Neuronal stem cell (in vitro differentiated cells): ENCODE results near the gene SOWAHA.
"Not testable (repeated sequence)": the region's sequence is repeated elsewhere in the genome, so short reads cannot be mapped to it uniquely, and the experiment has no call there.

ENCODE experiments used
- DNase-seq: peaks from one replicate; pipeline ENCODE4 v3.0.0-alpha.2; 2013; ENCODE audit warnings: low spot score
- H2AFZ ChIP-seq: one replicate; pipeline ENCODE4 v1.6.1; 2013; ENCODE audit warnings: mild to moderate bottlenecking, low read length, inconsistent platforms
- H2AK5ac ChIP-seq: 2 replicates; pipeline ENCODE4 v1.6.1; 2013; ENCODE audit warnings: low read depth, mild to moderate bottlenecking, inconsistent platforms, low read length, moderate library complexity, mixed read lengths
- H2BK120ac ChIP-seq: 2 replicates; pipeline ENCODE4 v1.6.1; 2013; ENCODE audit warnings: low read depth, mild to moderate bottlenecking, inconsistent platforms, low read length, moderate library complexity, mixed read lengths
- H2BK12ac ChIP-seq: one replicate; pipeline ENCODE4 v1.6.1; 2013; ENCODE audit warnings: low read length, inconsistent platforms
- H2BK15ac ChIP-seq: 2 replicates; pipeline ENCODE4 v1.6.1; 2013; ENCODE audit warnings: mild to moderate bottlenecking, low read length, inconsistent platforms, mixed read lengths
- H2BK5ac ChIP-seq: one replicate; pipeline ENCODE4 v1.6.1; 2013; ENCODE audit warnings: inconsistent platforms, mild to moderate bottlenecking, low read length, moderate library complexity
- H3K14ac ChIP-seq: one replicate; pipeline ENCODE4 v1.6.1; 2013; ENCODE audit warnings: low read length, inconsistent platforms
- H3K18ac ChIP-seq: 2 replicates; pipeline ENCODE4 v1.6.1; 2013; ENCODE audit warnings: low read length, inconsistent platforms
- H3K23ac ChIP-seq: 2 replicates; pipeline ENCODE4 v1.6.1; 2013; ENCODE audit warnings: low read depth, mild to moderate bottlenecking, mixed read lengths, low read length, inconsistent platforms; ENCODE audit not compliant: poor library complexity
- H3K27ac ChIP-seq: replicated peaks from 3 replicates; pipeline ENCODE4 v1.5.1; 2013; ENCODE audit warnings: low read length, inconsistent platforms
- H3K27me3 ChIP-seq, 3 experiments: 2 replicates each; pipeline ENCODE4 v1.6.1; 2013; ENCODE audit warnings: low read length in 3 of 3, mild to moderate bottlenecking in 2 of 3, inconsistent platforms in 1 of 3, low read depth in 1 of 3, mixed read lengths in 1 of 3, moderate library complexity in 1 of 3; ENCODE audit not compliant: control insufficient read depth in 3 of 3, insufficient read depth in 3 of 3
- H3K36me3 ChIP-seq, 2 donors: replicated peaks in 1 of 2; 2 replicates each; pipeline ENCODE4 v1.6.1; 2013; ENCODE audit warnings: low read length in 2 of 2; ENCODE audit not compliant: control insufficient read depth in 2 of 2, insufficient read depth in 2 of 2
- H3K4ac ChIP-seq: 2 replicates; pipeline ENCODE4 v1.6.1; 2013; ENCODE audit warnings: inconsistent platforms, mild to moderate bottlenecking, low read length, moderate library complexity
- H3K4me1 ChIP-seq, 2 donors: 1 replicate in 1 of 2; 2 replicates in 1 of 2; pipeline ENCODE4 v1.6.1; 2013; ENCODE audit warnings: low read length in 2 of 2, low read depth in 1 of 2; ENCODE audit not compliant: control insufficient read depth in 2 of 2, insufficient read depth in 1 of 2
- H3K4me2 ChIP-seq: one replicate; pipeline ENCODE4 v1.6.1; 2013; ENCODE audit warnings: mild to moderate bottlenecking, low read length, inconsistent platforms; ENCODE audit not compliant: insufficient read depth, poor library complexity, severe bottlenecking
- H3K4me3 ChIP-seq, 2 donors: 2 replicates each; pipeline ENCODE4 v1.5.1; 2013; ENCODE audit warnings: low read length in 2 of 2, mild to moderate bottlenecking in 2 of 2, inconsistent platforms in 1 of 2, moderate library complexity in 1 of 2
- H3K79me1 ChIP-seq: one replicate; pipeline ENCODE4 v1.6.1; 2013; ENCODE audit warnings: low read depth, mild to moderate bottlenecking, inconsistent platforms, low read length, moderate library complexity
- H3K9ac ChIP-seq: one replicate; pipeline ENCODE4 v1.6.1; 2013; ENCODE audit warnings: mild to moderate bottlenecking, low read depth, low read length, inconsistent platforms; ENCODE audit not compliant: poor library complexity
- H3K9me3 ChIP-seq, 2 donors: replicated peaks in 1 of 2; 2 replicates each; pipeline versions ENCODE3 to v1.6.1; 2013; ENCODE audit warnings: low read length in 2 of 2, mild to moderate bottlenecking in 2 of 2, inconsistent platforms in 1 of 2, low read depth in 1 of 2, mixed read lengths in 1 of 2, moderate library complexity in 1 of 2; ENCODE audit not compliant: control insufficient read depth in 2 of 2, insufficient read depth in 1 of 2
- H4K8ac ChIP-seq: one replicate; pipeline ENCODE4 v1.6.1; 2013; ENCODE audit warnings: low read depth, mild to moderate bottlenecking, inconsistent platforms, low read length, moderate library complexity
- H4K91ac ChIP-seq: one replicate; pipeline ENCODE4 v1.6.1; 2013; ENCODE audit warnings: low read length, low read depth, mild to moderate bottlenecking, inconsistent platforms; ENCODE audit not compliant: poor library complexity
- WGBS, 2 donors: extraction: QIAGEN DNeasy Blood & Tissue Kit; methylation state at CpG; one replicate each; pipeline ENCODE4 v1.1.7; 2013; ENCODE audit warnings: missing lambda C conversion rate in 2 of 2, mixed read lengths in 1 of 2; ENCODE audit not compliant: insufficient read length in 2 of 2, insufficient replicate concordance in 1 of 2; ENCODE audit errors: extremely low coverage in 2 of 2; 5-methylcytosine and 5-hydroxymethylcytosine counted together

SOWAHA gene

DNA sequence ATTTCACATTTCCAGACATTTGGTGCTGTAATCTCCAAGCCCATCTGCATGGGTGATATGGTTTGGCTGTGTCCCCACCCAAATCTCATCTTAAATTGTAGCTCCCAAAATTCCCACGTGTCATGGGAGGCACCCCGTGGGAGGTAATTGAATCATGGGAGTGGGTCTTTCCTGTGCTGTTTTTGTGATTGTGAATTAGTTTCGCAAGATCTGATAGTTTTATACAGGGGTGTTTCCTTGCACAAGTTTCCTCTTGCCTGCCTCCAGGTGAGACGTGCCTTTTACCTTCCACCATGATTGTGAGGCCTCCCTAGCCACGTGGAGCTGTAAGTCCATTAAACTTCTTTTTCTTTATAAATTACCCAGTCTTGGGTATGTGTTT lies 10.4 kb upstream of the SOWAHA start:
- not testable (repeated sequence) for H2AFZ ChIP-seq, H3K27ac ChIP-seq, H3K4me1 ChIP-seq, H2BK120ac ChIP-seq, H3K18ac ChIP-seq, H3K4me3 ChIP-seq, DNase-seq, H2BK12ac ChIP-seq, H3K9ac ChIP-seq, H3K9me3 ChIP-seq, H3K36me3 ChIP-seq, H2BK15ac ChIP-seq, H3K79me1 ChIP-seq, H3K4ac ChIP-seq, H3K4me2 ChIP-seq, H2BK5ac ChIP-seq, H3K23ac ChIP-seq, H4K91ac ChIP-seq, H3K14ac ChIP-seq, H2AK5ac ChIP-seq, H4K8ac ChIP-seq
- WGBS, 2 donors, result no CpG with 5 or more reads among the region's 5 CpGs
- H3K27me3 ChIP-seq, result peaks cover 0 to 26% (median 0%) of the 10 kb centered on the region in 3 experiments

DNA sequence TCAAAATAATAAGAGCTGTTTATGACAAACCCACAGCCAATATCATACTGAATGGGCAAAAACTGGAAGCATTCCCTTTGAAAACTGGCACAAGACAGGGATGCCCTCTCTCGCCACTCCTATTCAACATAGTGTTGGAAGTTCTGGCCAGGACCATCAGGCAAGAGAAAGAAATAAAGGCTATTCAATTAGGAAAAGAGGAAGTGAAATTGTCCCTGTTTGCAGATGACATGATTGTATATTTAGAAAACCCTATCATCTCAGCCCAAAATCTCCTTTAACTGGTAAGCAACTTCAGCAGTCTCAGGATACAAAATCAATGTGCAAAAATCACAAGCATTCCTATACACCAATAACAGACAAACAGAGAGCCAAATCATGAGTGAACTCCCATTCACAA lies 8.9 kb upstream of the SOWAHA start:
- H4K8ac ChIP-seq, H3K27ac ChIP-seq, H3K14ac ChIP-seq, H2AFZ ChIP-seq, H3K79me1 ChIP-seq, H2BK15ac ChIP-seq, H3K4ac ChIP-seq, H3K4me1 ChIP-seq, H4K91ac ChIP-seq, DNase-seq, H2BK120ac ChIP-seq, H3K4me3 ChIP-seq, H2BK5ac ChIP-seq, H2BK12ac ChIP-seq, H3K9me3 ChIP-seq, H2AK5ac ChIP-seq, H3K23ac ChIP-seq, H3K36me3 ChIP-seq, H3K9ac ChIP-seq, H3K4me2 ChIP-seq, H3K18ac ChIP-seq: not testable (repeated sequence)
- no CpG with 5 or more reads among the region's 1 CpG for WGBS, 2 donors
- peaks cover 0 to 33% (median 0%) of the 10 kb centered on the region in 3 experiments for H3K27me3 ChIP-seq

DNA sequence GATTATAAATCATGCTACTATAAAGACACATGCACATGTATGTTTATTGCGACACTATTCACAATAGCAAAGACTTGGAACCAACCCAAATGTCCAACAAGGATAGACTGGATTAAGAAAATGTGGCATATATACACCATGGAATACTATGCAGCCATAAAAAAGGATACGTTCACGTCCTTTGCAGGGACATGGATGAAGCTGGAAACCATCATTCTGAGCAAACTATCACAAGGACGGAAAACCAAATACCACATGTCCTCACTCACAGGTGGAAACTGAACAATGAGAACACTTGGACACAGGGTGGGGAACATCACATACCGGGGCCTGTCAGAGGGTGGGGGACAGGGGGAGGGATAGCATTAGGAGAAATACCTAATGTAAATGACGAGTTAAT lies 7.2 kb upstream of the SOWAHA start:
- H2BK120ac ChIP-seq, H2BK5ac ChIP-seq, H3K27ac ChIP-seq, H4K91ac ChIP-seq, H2AFZ ChIP-seq, H3K9me3 ChIP-seq, H3K14ac ChIP-seq, H4K8ac ChIP-seq, H2AK5ac ChIP-seq, H3K4me2 ChIP-seq, H3K9ac ChIP-seq, H3K18ac ChIP-seq, H3K23ac ChIP-seq, H3K36me3 ChIP-seq, H2BK15ac ChIP-seq, H2BK12ac ChIP-seq, H3K79me1 ChIP-seq, H3K4ac ChIP-seq, DNase-seq, H3K4me3 ChIP-seq, H3K4me1 ChIP-seq: not testable (repeated sequence)
- no CpG with 5 or more reads among the region's 6 CpGs for WGBS, 2 donors
- H3K27me3 ChIP-seq, result peaks cover 0 to 45% (median 0%) of the 10 kb centered on the region in 3 experiments

DNA sequence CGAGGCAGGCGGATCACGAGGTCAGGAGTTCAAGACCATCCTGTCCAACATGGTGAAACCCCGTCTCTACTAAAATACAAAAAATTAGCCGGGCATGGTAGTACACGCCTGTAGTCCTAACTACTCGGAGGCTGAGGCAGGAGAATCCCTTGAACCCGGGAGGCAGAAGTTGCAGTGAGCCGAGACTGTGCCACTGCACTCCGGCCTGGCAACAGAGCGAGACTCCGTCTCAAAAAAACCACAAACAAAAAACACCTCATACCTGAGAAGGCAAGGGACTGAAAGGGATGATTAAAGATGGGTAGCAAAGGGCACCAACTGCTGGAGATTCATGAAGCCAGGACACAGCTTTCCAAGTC lies 6.3 kb upstream of the SOWAHA start:
- H3K14ac ChIP-seq, DNase-seq, H2BK120ac ChIP-seq, H2BK5ac ChIP-seq, H3K4me3 ChIP-seq, H3K4ac ChIP-seq, H3K4me1 ChIP-seq, H3K18ac ChIP-seq, H3K4me2 ChIP-seq, H2AK5ac ChIP-seq, H3K23ac ChIP-seq, H3K9me3 ChIP-seq, H3K27ac ChIP-seq, H2BK12ac ChIP-seq, H3K79me1 ChIP-seq, H2BK15ac ChIP-seq, H3K9ac ChIP-seq, H4K91ac ChIP-seq, H4K8ac ChIP-seq, H3K36me3 ChIP-seq: not testable (repeated sequence)
- Histone ChIP-seq H2AFZ (peak overlapping the region; percentile 73), H3K27me3 (peaks cover 0 to 45% (median 6%) of the 10 kb centered on the region in 3 experiments)
- WGBS, 2 donors, result no CpG with 5 or more reads among the region's 12 CpGs
